ENCODE data around the gene C2orf76. TPM values are rescaled to one million over a fixed set of nuclear protein-coding genes. Genes with fewer than 3 reads are reported as not detected.

Gene C2orf76
- total and polyA plus RNA-seq, 4 experiments from 2014 or later, result 8.8 to 28.0 (median 14.6) TPM

DNA sequence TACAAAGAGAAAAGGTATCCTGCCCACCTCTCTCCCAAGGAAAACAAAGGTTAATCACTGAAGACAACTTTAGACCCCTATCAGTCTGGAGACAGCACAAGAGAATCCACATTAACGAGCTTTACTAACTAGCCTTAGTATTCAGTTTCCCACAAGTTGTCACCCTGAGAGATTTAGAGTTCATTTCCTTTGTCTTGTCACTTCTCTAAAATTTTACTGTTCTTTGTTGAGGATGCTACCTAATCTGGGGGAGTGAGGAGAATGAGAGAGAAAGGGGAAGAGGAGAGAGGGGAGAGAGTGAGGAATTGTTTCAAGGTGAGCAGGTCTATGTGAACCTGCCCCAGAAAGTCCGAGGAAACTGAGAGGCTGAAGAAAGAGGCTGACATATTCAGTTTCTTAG, 28.4 kb downstream of the C2orf76 start:
- CTCF ChIA-PET (ENCODE audit: partially characterized antibody), result no interaction called here
- Histone ChIP-seq H3K27ac (ENCODE audit: low read depth, low read length) (no peak overlapping the region), H3K4me3 (ENCODE audit: low read length in 2 of 2) (no peak overlapping the region), H3K4me1 (ENCODE audit: insufficient read depth, low read length) (peaks cover 14% of the 10 kb centered on the region), H3K9me3 (ENCODE audit: control insufficient read depth in 1 of 2, low read length in 2 of 2) (no peaks in the 10 kb centered on the region), H3K27me3 (ENCODE audit: insufficient read depth, low read length) (no peaks in the 10 kb centered on the region), H3K36me3 (ENCODE audit: insufficient read depth, low read length) (no peaks in the 10 kb centered on the region)
- Mint-ChIP-seq H3K4me3 (peak overlapping the region in 1 of 8 donors; percentile 32), H3K27ac (peak overlapping the region in 3 of 7 donors; percentile 19 to 31 (median 23)), H3K36me3 (peaks cover 9 to 30% of the 10 kb centered on the region in 2 donors), H3K9me3 (no peaks in the 10 kb centered on the region), H3K4me1 (peaks cover 9 to 12% (median 11%) of the 10 kb centered on the region in 4 donors), H3K27me3 (no peaks in the 10 kb centered on the region)
- no peak for DNase-seq
- intact Hi-C loops (cut with micrococcal nuclease), result no loop called here
- POLR2A ChIA-PET (ENCODE audit: partially characterized antibody), result no interaction called here

DNA sequence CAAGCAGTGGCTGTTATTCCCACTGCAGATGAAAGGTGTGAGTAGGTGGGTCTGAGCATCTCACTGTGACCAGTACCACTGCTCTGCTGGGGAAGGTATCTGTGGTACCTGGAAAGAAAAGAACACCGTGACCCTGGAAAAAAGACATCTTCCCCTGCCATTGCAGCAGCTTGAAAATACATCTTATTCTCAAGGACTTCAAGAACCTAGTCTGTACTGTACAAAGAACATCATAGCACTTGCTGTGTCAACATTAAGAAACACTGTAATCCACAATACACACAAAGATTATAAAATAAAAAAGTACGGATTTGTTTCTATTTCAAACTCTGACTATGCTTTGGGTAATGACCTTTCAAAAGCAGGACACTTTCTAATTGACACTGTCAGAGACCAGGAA, 28.9 kb downstream of the C2orf76 start:
- no peaks in the 10 kb centered on the region for H3K27me3 Mint-ChIP-seq
- H3K9me3 Mint-ChIP-seq, result no peaks in the 10 kb centered on the region
- Histone ChIP-seq H3K36me3 (ENCODE audit: insufficient read depth, low read length) (no peaks in the 10 kb centered on the region), H3K4me3 (ENCODE audit: low read length in 2 of 2) (no peak overlapping the region), H3K27ac (ENCODE audit: low read depth, low read length) (no peak overlapping the region), H3K9me3 (ENCODE audit: control insufficient read depth in 1 of 2, low read length in 2 of 2) (no peaks in the 10 kb centered on the region), H3K27me3 (ENCODE audit: insufficient read depth, low read length) (no peaks in the 10 kb centered on the region), H3K4me1 (ENCODE audit: insufficient read depth, low read length) (peaks cover 14% of the 10 kb centered on the region)
- no peak overlapping the region for H3K4me3 Mint-ChIP-seq
- H3K27ac Mint-ChIP-seq, result no peak overlapping the region
- DNase-seq, result no peak
- H3K36me3 Mint-ChIP-seq, result peaks cover 9 to 30% of the 10 kb centered on the region in 2 donors
- POLR2A ChIA-PET (ENCODE audit: partially characterized antibody), result no interaction called here
- peaks cover 9 to 12% (median 11%) of the 10 kb centered on the region in 4 donors for H3K4me1 Mint-ChIP-seq
- CTCF ChIA-PET (ENCODE audit: partially characterized antibody), result no interaction called here
- intact Hi-C loops (cut with micrococcal nuclease), result no loop called here

DNA sequence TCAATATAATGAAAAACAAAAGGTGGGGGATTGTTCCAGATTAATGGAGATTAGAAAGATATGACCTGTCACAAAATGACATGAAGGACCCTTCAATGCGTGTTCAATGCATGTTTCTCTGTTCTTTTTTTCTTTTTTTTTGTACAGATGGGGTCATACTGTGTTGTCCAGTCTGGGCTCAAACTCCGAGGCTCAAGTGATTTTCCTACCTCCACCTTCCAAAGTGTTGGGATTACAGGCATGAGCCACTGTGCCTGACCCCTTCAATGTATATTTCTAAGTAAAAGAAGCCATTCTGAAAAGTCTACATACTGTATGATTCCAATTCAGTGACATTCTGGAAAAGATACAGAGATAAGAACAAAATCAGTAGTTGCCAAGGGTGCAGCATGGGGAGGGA, 32.8 kb downstream of the C2orf76 start:
- DNase-seq, result no peak
- no peak overlapping the region for H3K4me3 ChIP-seq (ENCODE audit: low read length in 2 of 2)
- Mint-ChIP-seq H3K9me3 (no peaks in the 10 kb centered on the region), H3K27me3 (no peaks in the 10 kb centered on the region), H3K4me3 (no peak overlapping the region), H3K36me3 (peaks cover 13 to 39% of the 10 kb centered on the region in 2 donors), H3K4me1 (peaks cover 1 to 7% (median 3%) of the 10 kb centered on the region in 4 donors), H3K27ac (no peak overlapping the region)
- POLR2A ChIA-PET (ENCODE audit: partially characterized antibody), result no interaction called here
- CTCF ChIA-PET (ENCODE audit: partially characterized antibody), result no interaction called here
- H3K4me1 ChIP-seq (ENCODE audit: insufficient read depth, low read length), result peaks cover 4% of the 10 kb centered on the region
- H3K36me3 ChIP-seq (ENCODE audit: insufficient read depth, low read length), result no peaks in the 10 kb centered on the region
- intact Hi-C loops (cut with micrococcal nuclease), result no loop called here
- H3K27ac ChIP-seq (ENCODE audit: low read depth, low read length), result no peak overlapping the region
- H3K27me3 ChIP-seq (ENCODE audit: insufficient read depth, low read length), result no peaks in the 10 kb centered on the region
- H3K9me3 ChIP-seq (ENCODE audit: control insufficient read depth in 1 of 2, low read length in 2 of 2), result no peaks in the 10 kb centered on the region

DNA sequence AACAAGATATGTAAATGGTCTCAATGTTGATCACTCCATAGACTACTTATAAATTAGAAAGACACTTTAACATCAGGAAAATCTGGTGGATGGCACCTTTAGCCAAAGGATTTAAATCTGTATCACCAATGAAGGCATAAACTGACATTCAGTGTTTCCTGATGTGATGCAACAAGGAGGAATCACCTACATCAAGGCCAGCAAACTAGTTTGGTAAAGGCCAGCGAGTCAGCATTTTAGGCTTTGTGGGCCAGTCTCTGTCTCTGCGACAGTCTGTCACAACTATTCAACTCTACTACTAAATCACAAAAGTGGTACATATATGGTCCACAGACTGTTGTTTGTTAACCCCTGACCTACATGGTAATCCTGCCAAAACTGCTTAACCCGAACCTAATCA, 33.3 kb downstream of the C2orf76 start:
- no peak overlapping the region for H3K27ac ChIP-seq (ENCODE audit: low read depth, low read length)
- Mint-ChIP-seq H3K36me3 (peaks cover 13 to 37% of the 10 kb centered on the region in 2 donors), H3K27me3 (no peaks in the 10 kb centered on the region), H3K4me3 (no peak overlapping the region), H3K4me1 (peaks cover 0 to 3% (median 1%) of the 10 kb centered on the region in 4 donors), H3K9me3 (no peaks in the 10 kb centered on the region), H3K27ac (no peak overlapping the region)
- POLR2A ChIA-PET (ENCODE audit: partially characterized antibody), result no interaction called here
- H3K4me3 ChIP-seq (ENCODE audit: low read length in 2 of 2), result no peak overlapping the region
- no peaks in the 10 kb centered on the region for H3K27me3 ChIP-seq (ENCODE audit: insufficient read depth, low read length)
- H3K4me1 ChIP-seq (ENCODE audit: insufficient read depth, low read length), result no peaks in the 10 kb centered on the region
- H3K9me3 ChIP-seq (ENCODE audit: control insufficient read depth in 1 of 2, low read length in 2 of 2), result no peaks in the 10 kb centered on the region
- CTCF ChIA-PET (ENCODE audit: partially characterized antibody), result no interaction called here
- no peak for DNase-seq
- no peaks in the 10 kb centered on the region for H3K36me3 ChIP-seq (ENCODE audit: insufficient read depth, low read length)
- intact Hi-C loops (cut with micrococcal nuclease), result no loop called here

DNA sequence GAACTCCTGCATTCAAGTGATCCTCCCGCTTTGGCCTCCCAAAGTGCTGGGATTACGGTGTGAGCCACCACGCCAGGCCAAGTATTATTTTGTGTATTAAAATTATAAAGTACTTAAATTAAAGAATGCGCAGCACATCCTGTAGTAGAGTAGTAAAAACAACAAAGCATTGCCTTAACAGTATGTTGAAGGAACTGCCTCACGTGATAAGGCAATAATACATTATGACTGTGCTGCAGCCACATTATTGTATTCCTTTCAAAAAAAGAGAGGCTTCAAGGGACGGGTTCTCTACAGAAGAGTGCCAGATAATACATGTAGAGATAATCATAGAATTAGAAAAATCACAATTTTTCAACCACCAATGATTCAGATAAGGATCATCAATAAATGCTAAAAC, 33.7 kb downstream of the C2orf76 start:
- intact Hi-C loops (cut with micrococcal nuclease), result no loop called here
- CTCF ChIA-PET (ENCODE audit: partially characterized antibody), result no interaction called here
- H3K27ac ChIP-seq (ENCODE audit: low read depth, low read length), result no peak overlapping the region
- Mint-ChIP-seq H3K27ac (no peak overlapping the region), H3K27me3 (no peaks in the 10 kb centered on the region), H3K36me3 (peaks cover 13 to 34% of the 10 kb centered on the region in 2 donors), H3K9me3 (no peaks in the 10 kb centered on the region), H3K4me1 (no peaks in the 10 kb centered on the region), H3K4me3 (no peak overlapping the region)
- no peaks in the 10 kb centered on the region for H3K4me1 ChIP-seq (ENCODE audit: insufficient read depth, low read length)
- DNase-seq, result no peak
- no peaks in the 10 kb centered on the region for H3K36me3 ChIP-seq (ENCODE audit: insufficient read depth, low read length)
- POLR2A ChIA-PET (ENCODE audit: partially characterized antibody), result no interaction called here
- H3K27me3 ChIP-seq (ENCODE audit: insufficient read depth, low read length), result no peaks in the 10 kb centered on the region
- H3K9me3 ChIP-seq (ENCODE audit: control insufficient read depth in 1 of 2, low read length in 2 of 2), result no peaks in the 10 kb centered on the region
- H3K4me3 ChIP-seq (ENCODE audit: low read length in 2 of 2), result no peak overlapping the region

DNA sequence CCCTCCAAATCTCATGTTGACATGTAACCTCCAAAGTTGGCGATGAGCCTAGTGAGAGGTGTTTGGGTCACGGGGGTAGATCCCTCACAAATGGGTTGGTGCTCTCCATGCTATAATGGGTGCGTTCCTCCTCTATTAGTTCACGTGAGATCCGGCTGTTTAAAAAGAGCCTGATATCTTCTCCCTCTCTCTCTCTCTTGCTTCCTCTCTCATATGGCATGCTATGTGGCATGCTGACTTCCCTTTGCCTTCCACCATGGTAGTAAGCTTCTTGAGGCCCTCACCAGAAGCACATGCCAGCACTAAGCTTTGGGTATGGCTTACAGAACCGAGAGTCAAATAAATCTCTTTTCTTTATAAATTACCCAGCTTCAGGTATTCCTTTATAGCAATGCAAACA, 39.2 kb downstream of the C2orf76 start:
- no peaks in the 10 kb centered on the region for H3K9me3 Mint-ChIP-seq
- Histone ChIP-seq H3K36me3 (ENCODE audit: insufficient read depth, low read length) (no peaks in the 10 kb centered on the region), H3K4me3 (ENCODE audit: low read length in 2 of 2) (no peak overlapping the region), H3K9me3 (ENCODE audit: control insufficient read depth in 1 of 2, low read length in 2 of 2) (no peaks in the 10 kb centered on the region), H3K4me1 (ENCODE audit: insufficient read depth, low read length) (no peaks in the 10 kb centered on the region), H3K27ac (ENCODE audit: low read depth, low read length) (no peak overlapping the region), H3K27me3 (ENCODE audit: insufficient read depth, low read length) (no peaks in the 10 kb centered on the region)
- ChIA-PET CTCF (ENCODE audit: partially characterized antibody) (no interaction called here), POLR2A (ENCODE audit: partially characterized antibody) (no interaction called here)
- no peaks in the 10 kb centered on the region for H3K4me1 Mint-ChIP-seq
- H3K36me3 Mint-ChIP-seq, result peaks cover 4 to 9% of the 10 kb centered on the region in 2 donors
- no peak overlapping the region for H3K4me3 Mint-ChIP-seq
- intact Hi-C loops (cut with micrococcal nuclease), result no loop called here
- no peak overlapping the region for H3K27ac Mint-ChIP-seq
- DNase-seq, result no peak
- no peaks in the 10 kb centered on the region for H3K27me3 Mint-ChIP-seq

DNA sequence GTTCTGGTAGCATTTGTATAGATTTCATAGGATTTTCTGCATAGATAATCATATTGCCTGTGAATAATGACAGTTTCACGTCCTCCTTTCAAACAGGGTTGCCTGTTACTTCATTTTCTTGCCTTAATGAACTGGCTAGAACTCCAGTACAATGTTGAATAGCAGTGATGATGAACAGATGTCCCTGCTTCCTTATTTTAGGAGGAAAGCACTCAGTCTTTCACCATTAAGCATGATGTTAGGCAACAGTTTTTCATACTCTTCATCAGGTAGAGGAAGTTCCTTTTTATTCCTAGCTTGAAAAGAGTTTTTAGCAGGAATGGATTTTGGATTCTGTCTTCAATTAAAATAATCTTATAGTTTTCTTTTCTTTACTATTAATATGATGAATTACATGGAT, 39.7 kb downstream of the C2orf76 start:
- Histone ChIP-seq H3K4me3 (ENCODE audit: low read length in 2 of 2) (no peak overlapping the region), H3K4me1 (ENCODE audit: insufficient read depth, low read length) (no peaks in the 10 kb centered on the region), H3K27ac (ENCODE audit: low read depth, low read length) (no peak overlapping the region), H3K36me3 (ENCODE audit: insufficient read depth, low read length) (no peaks in the 10 kb centered on the region), H3K9me3 (ENCODE audit: control insufficient read depth in 1 of 2, low read length in 2 of 2) (no peaks in the 10 kb centered on the region), H3K27me3 (ENCODE audit: insufficient read depth, low read length) (no peaks in the 10 kb centered on the region)
- Mint-ChIP-seq H3K9me3 (no peaks in the 10 kb centered on the region), H3K27ac (no peak overlapping the region), H3K27me3 (no peaks in the 10 kb centered on the region), H3K36me3 (peaks cover 4 to 9% of the 10 kb centered on the region in 2 donors), H3K4me1 (no peaks in the 10 kb centered on the region), H3K4me3 (no peak overlapping the region)
- intact Hi-C loops (cut with micrococcal nuclease), result no loop called here
- ChIA-PET POLR2A (ENCODE audit: partially characterized antibody) (no interaction called here), CTCF (ENCODE audit: partially characterized antibody) (interaction anchor here (0.7 kb wide), 1 partner anchor 26 kb away, joined by 3 read pairs; no protein-coding TSS in a partner anchor)
- no peak for DNase-seq

DNA sequence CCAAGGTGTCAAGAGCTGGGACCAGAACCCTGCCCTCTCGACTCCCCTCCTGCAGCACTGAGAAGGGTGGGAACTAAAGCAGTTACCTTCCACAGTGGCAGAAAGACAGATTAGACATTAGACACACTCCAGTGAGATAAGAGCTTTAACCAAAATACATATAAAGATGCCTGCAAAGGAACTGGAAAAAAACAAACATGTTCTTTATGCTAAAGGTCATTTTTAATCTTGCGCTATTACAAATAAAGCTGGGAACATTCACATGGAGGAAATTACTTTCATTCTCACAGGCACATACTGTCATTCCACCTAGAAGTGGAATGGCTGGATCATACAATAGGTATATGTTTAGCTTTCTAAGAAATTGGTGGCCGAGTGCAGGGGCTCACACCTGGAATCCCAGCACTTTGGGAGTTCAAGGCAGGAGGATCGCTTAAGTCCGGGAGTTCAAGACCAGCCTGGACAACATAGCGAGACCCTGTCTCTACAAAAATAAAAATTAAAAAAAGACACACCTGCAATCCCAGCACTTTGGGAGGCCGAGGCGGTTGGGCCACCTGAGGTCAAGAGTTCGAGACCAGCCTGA, 41.9 kb downstream of the C2orf76 start:
- H3K4me3 ChIP-seq (ENCODE audit: low read length in 2 of 2), result no peak overlapping the region
- CTCF ChIA-PET (ENCODE audit: partially characterized antibody), result no interaction called here
- Mint-ChIP-seq H3K27me3 (no peaks in the 10 kb centered on the region), H3K9me3 (no peaks in the 10 kb centered on the region), H3K27ac (no peak overlapping the region), H3K4me3 (no peak overlapping the region), H3K4me1 (no peaks in the 10 kb centered on the region), H3K36me3 (no peaks in the 10 kb centered on the region)
- intact Hi-C loops (cut with micrococcal nuclease), result no loop called here
- no peaks in the 10 kb centered on the region for H3K9me3 ChIP-seq (ENCODE audit: control insufficient read depth in 1 of 2, low read length in 2 of 2)
- H3K4me1 ChIP-seq (ENCODE audit: insufficient read depth, low read length), result no peaks in the 10 kb centered on the region
- POLR2A ChIA-PET (ENCODE audit: partially characterized antibody), result no interaction called here
- no peak for DNase-seq
- no peaks in the 10 kb centered on the region for H3K27me3 ChIP-seq (ENCODE audit: insufficient read depth, low read length)
- H3K36me3 ChIP-seq (ENCODE audit: insufficient read depth, low read length), result no peaks in the 10 kb centered on the region
- no peak overlapping the region for H3K27ac ChIP-seq (ENCODE audit: low read depth, low read length)
